Fibroblast of lung (primary cell): ENCODE results near the gene MAP3K7. TPM values are rescaled to one million over a fixed set of nuclear protein-coding genes. Genes with fewer than 3 reads are reported as not detected.

Source experiments
- DNase-seq, 2 donors: peaks; one replicate each; pipeline versions ENCODE4 v3.0.0 to v3.0.0-alpha.2; 2010; ENCODE audit warnings: low read depth in 2 of 2
- H2AFZ ChIP-seq: 2 replicates; pipeline ENCODE4 v1.5.1; 2012; ENCODE audit warnings: low read length, control low read depth, inconsistent platforms
- H3K27ac ChIP-seq: 2 replicates; pipeline ENCODE4 v1.5.1; 2011; ENCODE audit warnings: low read length, control low read depth; ENCODE audit not compliant: insufficient read depth
- H3K27me3 ChIP-seq: 2 replicates; pipeline ENCODE4 v1.5.1; 2011; ENCODE audit warnings: mild to moderate bottlenecking, low read length; ENCODE audit not compliant: control insufficient read depth, insufficient read depth
- H3K36me3 ChIP-seq: 2 replicates; pipeline ENCODE4 v1.5.1; 2011; ENCODE audit warnings: low read length; ENCODE audit not compliant: control insufficient read depth, insufficient read depth
- H3K4me1 ChIP-seq: 2 replicates; pipeline ENCODE4 v1.5.1; 2011; ENCODE audit warnings: low read length; ENCODE audit not compliant: control insufficient read depth, insufficient read depth; ENCODE audit errors: extremely low read depth
- H3K4me2 ChIP-seq: 2 replicates; pipeline ENCODE4 v1.5.1; 2011; ENCODE audit warnings: low read length, control low read depth; ENCODE audit not compliant: insufficient read depth; ENCODE audit errors: extremely low read depth
- H3K4me3 ChIP-seq, 4 experiments: fragments of 200-600 bp in 1 of 4; sonication (generic) in 1 of 4; replicated peaks in 1 of 4; 2 replicates each; pipeline ENCODE4 v1.5.1; 2011 to 2016; ENCODE audit warnings: low read length in 4 of 4, low read depth in 3 of 4, mild to moderate bottlenecking in 3 of 4, control low read depth in 2 of 4, inconsistent platforms in 1 of 4, mixed read lengths in 1 of 4; ENCODE audit not compliant: insufficient read depth in 1 of 4; ENCODE audit errors: control extremely low read depth in 1 of 4
- H3K79me2 ChIP-seq: 2 replicates; pipeline ENCODE4 v1.5.1; 2012; ENCODE audit warnings: mild to moderate bottlenecking, low read length, inconsistent platforms; ENCODE audit not compliant: control insufficient read depth, insufficient read depth
- H3K9ac ChIP-seq: 2 replicates; pipeline ENCODE4 v1.5.1; 2011; ENCODE audit warnings: mild to moderate bottlenecking, low read length, control low read depth; ENCODE audit not compliant: insufficient read depth
- H3K9me3 ChIP-seq: 2 replicates; pipeline ENCODE4 v1.5.1; 2012; ENCODE audit warnings: low read depth, low read length; ENCODE audit not compliant: control insufficient read depth, insufficient read depth
- H4K20me1 ChIP-seq: 2 replicates; pipeline ENCODE4 v1.5.1; 2011; ENCODE audit warnings: low read length; ENCODE audit not compliant: control insufficient read depth, insufficient read depth; ENCODE audit errors: extremely low read depth
- CTCF ChIP-seq, 2 donors: IDR thresholded peaks in 1 of 2; conservative IDR thresholded peaks in 1 of 2; 1 replicate in 1 of 2; 2 replicates in 1 of 2; pipeline ENCODE4 v1.5.1; 2011 to 2012; ENCODE audit warnings: low read length in 2 of 2, control low read depth in 1 of 2, inconsistent platforms in 1 of 2, low read depth in 1 of 2, mild to moderate bottlenecking in 1 of 2
- EZH2 ChIP-seq: IDR thresholded peaks from 2 replicates; pipeline ENCODE4 v1.5.1; 2012; ENCODE audit warnings: low read length, control low read depth, mild to moderate bottlenecking; ENCODE audit errors: missing control alignments
- polyA plus RNA-seq, 2 donors: library from polyadenylated mRNA; depleted of rRNA in 1 of 2; stranded (reverse) in 1 of 2; unstranded in 1 of 2; fragments of >200 nt; gene quantifications; 2 replicates each; pipeline ENCODE4 v1.2.1, GENCODE V29; 2011 to 2012; ENCODE audit warnings: missing spikeins in 1 of 2
- total RNA-seq: library from RNA; depleted of rRNA; stranded (reverse); fragments of >200 nt; gene quantifications from 2 replicates; pipeline ENCODE4 v1.2.1, GENCODE V29; 2014

MAP3K7 gene
- total and polyA plus RNA-seq, 2 donors (not counting 1 experiment from before 2014, with no cell fraction given): 35.5 to 48.6 TPM

- Histone ChIP-seq H2AFZ (no peak overlapping the region), H3K9ac (no peak overlapping the region), H3K36me3 (peaks cover 3% of the 10 kb centered on the region), H3K79me2 (no peaks in the 10 kb centered on the region), H3K27ac (no peak overlapping the region), H3K27me3 (no peaks in the 10 kb centered on the region), H3K4me2 (no peak overlapping the region), H3K4me3 (no peak overlapping the region), H3K4me1 (no peaks in the 10 kb centered on the region), H3K9me3 (no peaks in the 10 kb centered on the region), H4K20me1 (no peaks in the 10 kb centered on the region)
- DNase-seq: no peak
- TF ChIP-seq CTCF (conservative IDR thresholded peaks at IDR 0.05 in 1 of 2, IDR thresholded peaks at IDR 0.05 in 1 of 2; ENCODE audit: low read depth in 1 of 2, low read length in 2 of 2) (no peak), EZH2 (no peak)
Observed at GRCh38 chr6:90545448-90545847, 41.4 kb downstream of the MAP3K7 start.

GRCh38 chr6:90544741-90545140, 42.1 kb downstream of the MAP3K7 start:
- Histone ChIP-seq H3K9ac (no peak overlapping the region), H2AFZ (no peak overlapping the region), H4K20me1 (no peaks in the 10 kb centered on the region), H3K4me3 (no peak overlapping the region), H3K79me2 (no peaks in the 10 kb centered on the region), H3K9me3 (no peaks in the 10 kb centered on the region), H3K27me3 (no peaks in the 10 kb centered on the region), H3K4me2 (no peak overlapping the region), H3K27ac (no peak overlapping the region), H3K36me3 (peaks cover 3% of the 10 kb centered on the region), H3K4me1 (no peaks in the 10 kb centered on the region)
- DNase-seq: no peak
- TF ChIP-seq CTCF (conservative IDR thresholded peaks at IDR 0.05 in 1 of 2, IDR thresholded peaks at IDR 0.05 in 1 of 2; ENCODE audit: low read depth in 1 of 2, low read length in 2 of 2): no peak
- TF ChIP-seq EZH2: no peak

GRCh38 chr6:90544081-90544480, 42.8 kb downstream of the MAP3K7 start:
- Histone ChIP-seq H3K9me3 (no peaks in the 10 kb centered on the region), H3K36me3 (peaks cover 3% of the 10 kb centered on the region), H3K4me2 (no peak overlapping the region), H4K20me1 (no peaks in the 10 kb centered on the region), H3K27me3 (no peaks in the 10 kb centered on the region), H3K79me2 (no peaks in the 10 kb centered on the region), H3K9ac (no peak overlapping the region), H2AFZ (no peak overlapping the region), H3K27ac (no peak overlapping the region), H3K4me3 (no peak overlapping the region), H3K4me1 (no peaks in the 10 kb centered on the region)
- TF ChIP-seq EZH2 (no peak), CTCF (conservative IDR thresholded peaks at IDR 0.05 in 1 of 2, IDR thresholded peaks at IDR 0.05 in 1 of 2; ENCODE audit: low read depth in 1 of 2, low read length in 2 of 2) (no peak)
- no peak for DNase-seq
